ENCODE data around the gene XRCC2.

- TF ChIP-seq POLR2A (IDR thresholded peaks at IDR 0.05; ENCODE audit: low read depth, low read length) (no peak), POLR2AphosphoS5 (IDR thresholded peaks at IDR 0.05; ENCODE audit: low read depth, low read length) (no peak)
These were observed 73.0 kb downstream of the XRCC2 start for GRCh38 chr7:152602962-152603361.
